Glutamatergic neuron (in vitro differentiated cells): ENCODE measurements around the gene MTRFR. TPM values are rescaled to one million over a fixed set of nuclear protein-coding genes. Genes with fewer than 3 reads are reported as not detected.

ENCODE experiments used
- DNase-seq: peaks from one replicate; pipeline ENCODE4 v3.0.0; 2022
- H3K27ac Mint-ChIP-seq: one replicate; pipeline ENCODE4 v1.8.0; 2020; ENCODE audit warnings: mild to moderate bottlenecking, mixed read lengths, inconsistent platforms; ENCODE audit not compliant: unreplicated experiment
- H3K27me3 Mint-ChIP-seq: one replicate; pipeline ENCODE4 v1.8.0; 2020; ENCODE audit warnings: mild to moderate bottlenecking, moderate library complexity, mixed read lengths, inconsistent platforms; ENCODE audit not compliant: unreplicated experiment
- H3K36me3 Mint-ChIP-seq: one replicate; pipeline ENCODE4 v1.8.0; 2020; ENCODE audit warnings: mild to moderate bottlenecking, mixed read lengths, inconsistent platforms; ENCODE audit not compliant: unreplicated experiment
- H3K4me1 Mint-ChIP-seq: one replicate; pipeline ENCODE4 v1.8.0; 2020; ENCODE audit warnings: mild to moderate bottlenecking, low read depth, mixed read lengths, inconsistent platforms; ENCODE audit not compliant: unreplicated experiment
- H3K4me3 Mint-ChIP-seq: one replicate; pipeline ENCODE4 v1.8.0; 2020; ENCODE audit warnings: mild to moderate bottlenecking, mixed read lengths, inconsistent platforms; ENCODE audit not compliant: unreplicated experiment
- H3K9me3 Mint-ChIP-seq: one replicate; pipeline ENCODE4 v1.8.0; 2020; ENCODE audit warnings: mild to moderate bottlenecking, moderate library complexity, mixed read lengths, inconsistent platforms; ENCODE audit not compliant: unreplicated experiment
- CTCF ChIP-seq: fragments of 200-600 bp; sonication (generic); IDR thresholded peaks from one replicate; pipeline ENCODE4 v1.5.0; 2021; ENCODE audit not compliant: partially characterized antibody, unreplicated experiment
- total RNA-seq: library from RNA; stranded (reverse); fragmentation: NEBNext Ultra II Directional; extraction: Animal tissue kit (Norgen Biotek cat#: 25700); gene quantifications from one replicate; pipeline ENCODE4 v1.2.1, GENCODE V29; 2021; ENCODE audit not compliant: unreplicated experiment

MTRFR gene
- total RNA-seq, 1 donor from 2014 or later = 11.1 TPM

GRCh38 chr12:123305136-123305535 is 71.9 kb downstream of the MTRFR start:
- Mint-ChIP-seq H3K9me3 (no peaks in the 10 kb centered on the region), H3K4me3 (no peak overlapping the region), H3K27me3 (peaks cover 2% of the 10 kb centered on the region), H3K4me1 (no peaks in the 10 kb centered on the region), H3K27ac (no peak overlapping the region), H3K36me3 (no peaks in the 10 kb centered on the region)
- no peak for DNase-seq
- no peak for TF ChIP-seq CTCF

GRCh38 chr12:123306200-123306599 is 73.0 kb downstream of the MTRFR start:
- Mint-ChIP-seq H3K4me1 (no peaks in the 10 kb centered on the region), H3K9me3 (no peaks in the 10 kb centered on the region), H3K27ac (no peak overlapping the region), H3K36me3 (no peaks in the 10 kb centered on the region), H3K4me3 (no peak overlapping the region), H3K27me3 (peaks cover 2% of the 10 kb centered on the region)
- DNase-seq = no peak
- no peak for TF ChIP-seq CTCF

Other genes starting within 250 kb of the MTRFR start
- gene PITPNM2, start 82.3 kb upstream of the MTRFR start, total RNA-seq = 19.6 TPM
- 38.4 TPM for gene MPHOSPH9, start 295 bp upstream of the MTRFR start, total RNA-seq
- gene CDK2AP1, start 38.4 kb downstream of the MTRFR start, total RNA-seq = 135 TPM
- gene SBNO1, start 131.4 kb downstream of the MTRFR start, total RNA-seq = 50.9 TPM
- 53.6 TPM for gene KMT5A, start 150.7 kb downstream of the MTRFR start, total RNA-seq
- gene RILPL2, start 203.2 kb downstream of the MTRFR start, total RNA-seq = 0.10 TPM
- gene SNRNP35, start 224.7 kb downstream of the MTRFR start, total RNA-seq = 33.1 TPM